Measurements from ENCODE around the gene SCNN1A.

DNA sequence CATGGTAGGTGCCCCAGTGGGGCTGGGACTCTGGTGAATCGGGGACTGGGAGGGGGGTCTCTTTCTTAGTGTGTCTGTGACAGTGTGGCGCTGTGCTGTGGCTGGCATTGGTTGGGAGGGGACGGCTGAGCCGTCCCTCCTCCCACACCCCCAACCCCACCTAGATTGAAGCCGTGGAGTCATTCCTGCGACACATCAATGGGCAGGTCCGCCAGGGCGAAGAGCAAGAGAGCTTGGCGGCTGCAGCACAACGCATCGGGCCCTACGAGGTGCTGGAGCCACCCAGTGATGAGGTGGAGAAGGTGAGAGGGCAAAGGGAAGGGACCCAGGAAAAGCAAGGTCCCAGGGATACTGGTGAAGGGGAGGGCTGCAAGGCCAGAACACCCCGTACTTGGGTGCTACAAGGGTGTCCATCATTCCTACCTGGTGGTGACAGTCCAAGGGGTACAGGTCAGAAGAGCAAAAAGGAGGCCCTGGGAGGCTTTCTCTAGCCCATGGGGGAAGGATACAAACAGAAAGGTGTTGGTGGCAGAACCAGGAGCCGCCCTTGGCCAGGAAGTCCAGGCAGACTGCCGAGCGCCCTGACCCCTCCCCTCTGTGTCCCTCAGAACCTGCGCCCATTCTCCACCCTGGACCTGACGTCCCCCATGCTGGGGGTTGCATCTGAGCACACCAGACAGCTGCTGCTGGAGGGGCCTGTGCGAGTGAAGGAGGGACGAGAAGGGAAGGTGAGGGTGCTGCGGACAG lies 57.5 kb downstream of the SCNN1A start:
- TF ChIP-seq, protein P1, sequence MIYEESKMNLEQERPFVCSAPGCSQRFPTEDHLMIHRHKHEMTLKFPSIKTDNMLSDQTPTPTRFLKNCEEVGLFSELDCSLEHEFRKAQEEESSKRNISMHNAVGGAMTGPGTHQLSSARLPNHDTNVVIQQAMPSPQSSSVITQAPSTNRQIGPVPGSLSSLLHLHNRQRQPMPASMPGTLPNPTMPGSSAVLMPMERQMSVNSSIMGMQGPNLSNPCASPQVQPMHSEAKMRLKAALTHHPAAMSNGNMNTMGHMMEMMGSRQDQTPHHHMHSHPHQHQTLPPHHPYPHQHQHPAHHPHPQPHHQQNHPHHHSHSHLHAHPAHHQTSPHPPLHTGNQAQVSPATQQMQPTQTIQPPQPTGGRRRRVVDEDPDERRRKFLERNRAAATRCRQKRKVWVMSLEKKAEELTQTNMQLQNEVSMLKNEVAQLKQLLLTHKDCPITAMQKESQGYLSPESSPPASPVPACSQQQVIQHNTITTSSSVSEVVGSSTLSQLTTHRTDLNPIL (CRISPR knock-in tag; IDR thresholded peaks at IDR 0.05; ENCODE audit: low read depth) = no peak
- TF ChIP-seq ZNF8 (CRISPR knock-in tag; IDR thresholded peaks at IDR 0.05) (no peak), ZFP30 (CRISPR knock-in tag; IDR thresholded peaks at IDR 0.05) (no peak), CSDC2 (CRISPR knock-in tag; IDR thresholded peaks at IDR 0.05) (no peak), RARB (CRISPR knock-in tag; IDR thresholded peaks at IDR 0.05) (no peak), TOX (CRISPR knock-in tag; IDR thresholded peaks at IDR 0.05; ENCODE audit: borderline replicate concordance) (no peak), ARNTL (CRISPR knock-in tag; IDR thresholded peaks at IDR 0.05; ENCODE audit: borderline replicate concordance, low read depth) (no peak), ZFP3 (CRISPR knock-in tag; IDR thresholded peaks at IDR 0.05) (no peak), TCF4 (CRISPR knock-in tag; IDR thresholded peaks at IDR 0.05; ENCODE audit: borderline replicate concordance) (no peak), SNAI2 (CRISPR knock-in tag; IDR thresholded peaks at IDR 0.05) (no peak), BACH2 (CRISPR knock-in tag; IDR thresholded peaks at IDR 0.05; ENCODE audit: borderline replicate concordance) (no peak), ZNF565 (CRISPR knock-in tag; conservative IDR thresholded peaks at IDR 0.05; ENCODE audit: low read depth) (no peak), ISL1 (CRISPR knock-in tag; IDR thresholded peaks at IDR 0.05) (no peak), ESRRG (CRISPR knock-in tag; IDR thresholded peaks at IDR 0.05) (no peak)
